Measurements from ENCODE around the gene TNIK.

TNIK gene

DNA sequence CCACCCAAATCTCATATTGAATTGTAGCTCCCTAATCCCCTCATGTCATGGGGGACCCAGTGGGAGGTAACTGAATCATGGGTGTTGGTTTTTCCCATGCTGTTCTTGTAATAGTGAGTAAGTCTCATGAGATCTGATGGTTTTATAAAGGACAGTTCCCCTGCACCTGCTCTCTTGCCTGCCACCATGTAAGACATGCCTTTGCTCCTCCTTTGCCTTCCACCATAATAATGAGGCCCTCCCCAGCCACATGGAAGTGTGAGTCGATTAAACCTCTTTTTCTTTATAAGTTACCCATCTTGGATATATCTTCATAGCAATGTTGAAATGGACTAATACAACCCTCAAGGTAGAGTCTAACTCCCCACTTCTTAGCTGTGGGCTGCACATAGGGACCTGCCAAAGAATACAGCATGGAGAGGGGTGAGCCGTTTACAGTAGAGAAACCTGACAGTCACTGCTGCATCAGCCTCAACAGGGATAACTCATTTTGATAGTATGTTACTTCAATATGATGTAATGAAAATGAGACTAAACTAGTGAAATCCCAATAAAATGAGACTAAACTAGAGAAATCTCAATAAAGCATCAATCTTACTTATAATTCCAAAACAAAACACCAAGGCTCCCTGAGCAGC lies 117.3 kb downstream of the TNIK start:
- no peak for DNase-seq (ENCODE audit: low read depth, low spot score)

DNA sequence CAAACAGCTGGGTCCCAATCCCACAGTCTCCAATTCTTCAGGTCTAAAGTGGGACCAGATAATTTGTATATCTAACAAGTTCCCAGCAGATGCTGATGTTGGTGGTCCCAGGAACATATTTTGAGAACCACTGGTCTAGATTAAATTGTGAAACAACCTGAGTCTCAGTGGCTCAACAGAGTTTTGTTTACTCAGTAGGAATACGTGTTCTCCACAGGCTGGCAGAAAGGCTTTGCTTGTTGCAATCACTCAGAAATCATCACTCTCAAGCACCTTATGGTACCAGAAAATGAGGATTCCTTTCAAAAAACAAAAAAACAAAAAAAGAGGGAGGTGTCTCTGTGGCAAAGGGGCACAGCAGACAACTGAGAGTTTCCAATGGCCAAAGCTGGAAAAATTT lies 118.0 kb downstream of the TNIK start:
- no peak for DNase-seq (ENCODE audit: low read depth, low spot score)

DNA sequence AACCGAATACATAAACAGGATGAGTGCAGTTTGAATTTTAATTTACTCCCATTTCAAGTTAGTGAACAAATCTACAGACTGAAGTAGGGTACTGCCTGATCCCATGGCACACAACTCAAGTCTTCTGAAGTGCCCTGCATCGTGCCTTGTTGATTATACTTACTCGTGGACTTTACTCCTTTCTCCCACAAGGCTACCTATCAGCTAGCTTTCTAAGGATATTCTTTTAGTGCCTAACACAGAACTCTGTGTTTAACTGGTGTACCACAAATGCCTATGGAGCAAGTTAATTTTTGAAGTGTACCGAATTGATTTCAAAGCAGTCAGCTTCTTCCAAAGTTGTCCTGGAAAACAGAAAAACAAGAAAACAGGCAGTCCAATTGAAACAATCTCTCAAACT lies 119.8 kb downstream of the TNIK start:
- DNase-seq (ENCODE audit: low read depth, low spot score), result no peak

DNA sequence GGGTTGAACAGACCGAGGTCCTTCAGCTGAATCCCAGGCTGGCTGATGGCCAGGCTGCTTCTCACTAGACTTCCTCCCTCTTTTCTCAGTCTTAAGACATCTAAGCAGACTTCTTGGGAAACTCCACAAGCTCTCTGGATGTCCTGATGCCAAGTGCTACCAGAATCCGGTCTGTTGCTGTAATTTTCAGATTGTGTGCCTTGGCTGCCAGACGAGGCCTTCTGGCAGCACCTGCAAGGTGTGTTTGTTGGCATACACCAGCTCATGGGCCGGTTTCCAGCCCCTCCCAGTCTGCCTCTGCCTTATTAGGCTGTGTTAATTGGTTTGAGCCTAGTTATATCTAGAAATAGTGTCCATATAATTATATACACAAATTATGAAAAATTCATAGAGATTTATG lies 120.6 kb downstream of the TNIK start:
- no peak for DNase-seq (ENCODE audit: low read depth, low spot score)

DNA sequence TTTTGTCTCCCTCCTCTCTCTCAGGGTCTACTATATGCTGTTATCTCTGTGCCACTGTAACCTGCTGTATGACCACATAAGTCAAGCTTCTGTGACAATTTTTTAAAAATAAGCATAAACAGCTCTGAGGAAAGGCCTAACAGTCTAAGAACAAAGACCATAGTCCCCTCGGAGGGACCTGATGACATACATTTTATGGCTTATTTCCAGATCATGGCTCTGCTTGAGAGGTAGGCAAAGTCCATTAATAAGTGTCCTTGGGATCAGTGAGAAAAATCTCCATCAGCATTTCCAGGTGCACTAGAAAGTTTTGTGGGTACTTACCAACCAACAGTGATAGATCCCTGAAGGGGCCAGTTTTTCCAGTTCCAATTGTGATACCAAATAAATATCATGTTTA lies 123.8 kb downstream of the TNIK start:
- DNase-seq (ENCODE audit: low read depth, low spot score), result no peak

DNA sequence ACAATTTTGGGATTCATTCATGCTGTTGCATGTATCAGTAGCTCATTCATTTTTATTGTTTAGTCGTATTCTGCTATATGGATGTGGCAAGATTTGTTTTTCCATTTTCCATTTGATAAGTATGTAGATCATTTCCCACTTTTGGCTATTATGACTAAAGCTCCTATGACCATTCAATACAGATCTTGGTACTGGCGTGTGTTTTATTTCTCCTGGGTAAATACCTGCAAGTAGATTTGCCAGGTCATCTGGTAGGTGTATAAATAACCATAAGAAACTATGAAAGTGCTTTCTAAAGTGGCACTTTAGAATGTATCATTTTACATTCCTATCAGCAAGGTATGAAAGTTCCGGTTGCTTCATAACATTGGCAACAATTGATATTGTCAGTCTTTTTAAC lies 124.6 kb downstream of the TNIK start:
- DNase-seq (ENCODE audit: low read depth, low spot score), result no peak

DNA sequence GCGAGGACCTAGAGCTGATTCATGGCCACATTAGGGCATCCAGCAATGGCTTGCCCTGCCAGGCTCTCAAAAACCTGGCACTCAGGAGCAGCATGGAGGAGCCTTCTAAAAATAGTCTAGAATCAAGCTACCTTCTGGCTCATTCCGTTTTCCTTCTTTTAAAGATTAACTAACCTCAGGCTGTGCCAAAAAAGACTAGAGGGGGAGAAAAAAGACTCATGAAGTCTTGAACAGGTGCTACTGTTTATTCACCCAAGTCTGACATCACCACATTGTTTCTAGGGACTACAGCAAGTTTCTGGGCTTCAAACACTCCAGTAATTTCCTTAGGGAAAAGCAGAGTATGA lies 125.8 kb downstream of the TNIK start:
- DNase-seq (ENCODE audit: low read depth, low spot score), result no peak

DNA sequence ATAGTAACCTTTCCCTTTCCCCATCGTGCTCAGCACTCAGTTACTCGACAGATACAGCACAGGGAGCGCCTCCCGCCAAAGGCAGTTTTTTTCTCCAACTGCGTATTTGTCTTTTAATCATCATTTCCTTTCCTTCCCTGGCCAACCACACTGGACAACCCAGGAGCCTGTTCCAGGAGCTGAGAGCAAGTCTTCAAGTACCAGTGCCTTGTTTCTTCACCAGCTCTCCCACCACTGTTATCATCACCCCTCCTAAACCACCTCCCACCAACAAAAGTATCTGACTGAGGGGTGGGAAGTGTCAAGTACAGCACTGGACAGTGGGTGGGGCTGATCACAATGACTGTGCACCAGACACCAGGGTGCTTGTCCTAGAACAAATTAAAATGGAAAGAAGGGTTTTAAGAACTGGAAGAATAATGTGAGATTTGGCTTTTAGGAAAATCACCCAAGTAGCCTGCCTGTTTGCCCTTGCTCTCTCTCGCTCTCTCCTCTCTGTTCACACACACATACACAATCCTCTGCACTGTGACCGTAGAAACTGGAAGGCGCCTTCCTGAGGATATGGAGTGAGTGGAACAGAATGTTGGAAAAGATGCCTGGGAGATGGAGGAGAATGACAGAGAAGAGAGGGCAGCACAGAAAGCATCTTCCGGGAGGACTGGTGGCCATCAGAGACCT lies 126.3 kb downstream of the TNIK start:
- DNase-seq (ENCODE audit: low read depth, low spot score), result no peak

DNA sequence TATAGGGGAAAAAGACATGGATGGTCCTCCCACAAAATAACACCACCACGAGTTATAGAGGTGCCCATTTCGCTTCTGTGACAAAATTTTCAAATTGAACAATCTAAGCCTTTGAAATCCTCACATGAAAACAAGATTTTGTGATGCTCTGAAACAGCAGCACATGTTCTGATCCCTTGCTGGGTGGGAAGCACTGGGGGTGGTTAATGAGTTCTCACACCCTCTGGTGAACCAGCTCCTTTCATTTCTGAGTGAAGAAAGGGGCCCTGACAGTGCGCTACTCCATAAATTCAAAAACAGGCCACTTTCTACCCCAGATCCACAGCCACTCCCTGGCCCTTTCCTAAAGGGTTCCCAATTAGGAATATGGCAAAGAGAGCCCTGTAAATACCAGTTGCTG lies 129.3 kb downstream of the TNIK start:
- DNase-seq (ENCODE audit: low read depth, low spot score), result no peak

DNA sequence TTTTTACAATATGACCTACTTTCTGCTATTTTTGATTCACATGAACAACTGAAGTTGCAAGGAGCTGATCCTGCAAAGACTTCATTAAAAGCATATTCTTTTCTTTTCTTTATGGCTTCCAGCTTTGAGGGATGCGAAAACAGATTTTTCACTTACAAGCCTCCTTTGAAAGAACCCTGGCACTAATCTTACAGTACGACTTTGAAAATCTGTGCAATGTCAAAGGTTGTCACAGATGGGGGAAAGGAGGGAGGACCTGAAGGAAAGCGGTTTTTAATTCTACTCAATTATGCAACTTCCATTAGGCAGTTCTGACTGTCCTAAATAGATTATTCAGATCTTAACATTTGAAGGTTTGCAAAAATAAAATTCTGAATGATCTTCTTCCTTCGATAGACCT lies 130.5 kb downstream of the TNIK start:
- no peak for DNase-seq (ENCODE audit: low read depth, low spot score)

DNA sequence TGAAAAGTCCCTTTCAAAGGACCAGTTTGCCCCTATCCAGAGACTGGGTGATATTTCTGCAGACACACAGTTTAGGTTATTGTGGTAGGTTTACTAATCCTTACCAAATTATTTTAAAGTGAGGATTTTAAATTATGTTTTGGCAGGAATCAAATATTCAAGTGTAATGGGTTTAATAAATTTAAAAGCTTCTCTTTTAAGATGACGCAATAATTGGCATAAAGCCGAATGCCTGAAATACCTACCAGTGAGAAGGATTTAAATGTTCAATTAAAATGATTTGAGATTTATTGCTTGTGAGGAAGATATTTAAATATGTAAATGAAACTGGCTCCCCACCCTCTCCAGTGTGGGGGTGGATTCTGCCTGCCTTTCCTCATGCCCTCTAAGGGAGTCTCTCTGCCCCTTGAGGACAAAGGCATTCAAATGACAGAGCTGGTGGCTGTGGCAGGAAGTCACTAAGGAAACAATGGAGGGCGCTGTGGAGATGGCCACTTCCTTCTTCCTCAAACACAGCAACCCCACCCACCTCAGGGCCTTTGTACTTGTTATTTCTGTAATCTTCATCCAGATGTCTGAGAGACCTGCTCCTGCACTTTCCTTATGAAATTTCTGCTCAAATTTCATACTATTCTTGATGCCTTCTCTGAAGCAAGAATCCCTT lies 131.7 kb downstream of the TNIK start:
- peak; percentile 9 for DNase-seq (ENCODE audit: low read depth, low spot score)

DNA sequence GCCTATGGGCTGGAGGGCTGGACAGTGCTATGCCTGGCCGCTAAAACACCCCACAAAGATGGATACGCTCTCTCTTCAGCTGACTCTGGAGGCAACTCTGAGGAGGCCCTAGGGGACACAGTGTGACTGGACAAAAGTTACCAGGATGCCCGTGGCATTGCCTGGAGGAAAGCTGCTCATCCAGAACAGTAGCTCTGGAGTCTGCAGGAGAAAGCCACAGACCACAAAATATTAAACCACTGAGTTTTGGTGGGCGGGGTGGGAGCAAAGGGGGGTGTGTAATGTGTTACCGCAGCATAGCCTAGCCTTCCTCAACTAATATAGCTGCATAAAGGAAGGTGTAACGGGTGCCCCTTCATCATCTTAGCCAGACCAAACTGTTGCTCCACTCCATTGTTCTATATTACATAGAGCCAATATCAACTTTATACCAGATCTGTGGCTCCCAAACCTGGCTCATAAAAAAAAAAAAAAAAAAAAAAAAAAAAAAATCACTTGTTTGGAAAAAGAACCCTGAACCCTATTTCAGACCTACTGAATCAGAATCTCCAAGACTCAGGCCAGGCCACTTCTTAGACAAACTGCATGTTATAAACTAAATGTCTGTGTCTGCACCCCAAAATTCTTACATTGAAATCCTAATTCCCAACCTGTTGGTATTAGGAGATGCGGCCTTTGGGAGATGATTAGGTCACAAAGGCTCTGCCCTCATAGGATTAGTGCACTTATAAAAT lies 132.6 kb downstream of the TNIK start:
- no peak for DNase-seq (ENCODE audit: low read depth, low spot score)

DNA sequence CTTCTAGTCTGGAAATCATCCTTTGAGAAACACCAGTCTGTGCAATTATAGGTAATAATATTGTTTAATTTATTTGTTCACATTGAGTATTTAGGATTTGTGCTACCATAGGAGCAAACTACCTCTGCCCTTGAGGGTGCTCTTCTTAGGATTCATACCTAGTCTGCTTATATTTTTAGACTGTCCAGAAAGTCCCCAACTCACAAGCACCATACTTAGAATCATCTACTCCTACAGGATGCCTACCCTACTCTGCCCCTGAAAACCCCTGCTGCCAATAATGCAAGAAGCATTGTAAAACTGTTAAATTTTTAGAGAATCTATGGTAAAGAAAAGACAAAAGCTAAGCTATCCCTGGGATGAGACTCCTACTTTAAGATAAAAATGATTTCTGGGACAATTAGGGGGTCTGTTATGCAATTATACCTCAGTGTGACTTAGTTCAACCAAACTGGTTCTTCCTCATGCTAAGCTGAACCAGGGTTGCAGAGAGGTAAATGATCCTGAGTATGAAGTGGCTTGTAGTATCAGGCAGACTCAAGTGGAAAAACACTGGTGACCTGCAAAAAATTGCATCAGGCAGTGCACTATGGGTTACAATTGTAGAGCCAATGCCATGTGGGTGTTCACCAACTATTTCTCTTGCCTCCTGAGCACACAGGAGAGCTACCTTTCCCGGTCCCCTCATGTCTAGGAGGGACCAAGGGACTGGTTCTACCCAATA lies 133.3 kb downstream of the TNIK start:
- no peak for DNase-seq (ENCODE audit: low read depth, low spot score)

DNA sequence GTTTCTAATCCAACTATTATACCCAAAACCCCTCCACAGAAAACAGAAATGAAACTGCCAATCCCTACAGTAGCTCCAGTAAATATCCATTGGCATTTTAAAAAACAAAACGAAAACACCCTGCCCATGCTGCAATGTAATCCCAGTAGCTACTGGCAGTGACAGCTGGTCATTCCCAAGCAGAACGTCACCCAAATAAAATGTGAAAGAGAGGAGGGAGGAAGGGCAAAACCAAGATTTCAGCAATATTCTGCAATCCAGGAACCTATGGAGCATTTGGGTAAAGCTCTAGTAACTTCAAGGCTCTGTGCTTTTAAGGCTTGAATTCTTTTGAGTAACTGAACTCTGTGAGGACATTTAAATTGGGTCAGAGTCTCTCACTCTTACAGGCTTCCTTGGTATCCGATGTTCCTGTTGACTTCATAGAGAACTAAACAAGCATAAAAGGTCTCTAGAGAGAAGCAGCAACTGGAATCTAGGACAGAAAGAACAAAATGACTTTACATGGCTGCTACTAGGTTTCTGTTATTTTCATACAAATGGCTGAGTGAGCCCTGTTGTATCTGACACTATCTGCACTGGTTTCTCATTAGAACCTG lies 136.2 kb downstream of the TNIK start:
- no peak for DNase-seq (ENCODE audit: low read depth, low spot score)

DNA sequence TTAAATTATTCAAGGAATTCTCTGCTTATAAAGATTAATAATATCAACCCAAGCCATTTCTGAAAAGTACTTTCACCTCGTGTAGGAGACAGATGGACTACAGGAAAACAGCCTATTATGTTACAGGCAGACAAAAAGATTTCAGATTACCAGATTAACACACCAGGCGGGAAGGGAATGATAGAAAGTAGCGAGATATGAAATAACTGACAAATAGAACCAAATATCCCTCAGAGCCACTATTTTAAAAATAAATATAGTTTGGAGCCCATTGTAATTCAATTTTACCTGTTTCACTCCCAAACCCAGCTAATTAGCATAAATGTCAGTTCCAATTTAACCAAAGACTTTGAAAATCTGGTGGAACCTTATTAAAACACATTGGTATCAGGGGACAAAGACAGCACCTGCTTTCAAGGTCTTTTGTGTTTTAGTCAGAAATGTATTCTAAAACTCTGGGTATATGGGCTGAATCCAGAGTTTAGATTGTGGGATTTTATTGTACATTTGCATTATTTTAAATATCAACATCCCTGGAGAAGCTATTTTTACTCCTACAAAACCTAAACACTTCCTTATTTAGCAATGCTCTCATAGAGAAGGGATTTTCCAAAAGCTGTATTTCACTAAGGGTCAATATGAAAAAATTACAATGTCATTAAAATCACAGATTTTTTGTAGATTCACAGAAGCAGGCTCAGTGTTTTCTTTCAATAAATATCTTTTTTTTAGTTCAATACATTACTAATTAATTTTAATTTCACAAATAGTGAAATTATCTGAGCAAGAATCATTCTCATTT lies 138.4 kb downstream of the TNIK start:
- DNase-seq (ENCODE audit: low read depth, low spot score), result no peak

DNA sequence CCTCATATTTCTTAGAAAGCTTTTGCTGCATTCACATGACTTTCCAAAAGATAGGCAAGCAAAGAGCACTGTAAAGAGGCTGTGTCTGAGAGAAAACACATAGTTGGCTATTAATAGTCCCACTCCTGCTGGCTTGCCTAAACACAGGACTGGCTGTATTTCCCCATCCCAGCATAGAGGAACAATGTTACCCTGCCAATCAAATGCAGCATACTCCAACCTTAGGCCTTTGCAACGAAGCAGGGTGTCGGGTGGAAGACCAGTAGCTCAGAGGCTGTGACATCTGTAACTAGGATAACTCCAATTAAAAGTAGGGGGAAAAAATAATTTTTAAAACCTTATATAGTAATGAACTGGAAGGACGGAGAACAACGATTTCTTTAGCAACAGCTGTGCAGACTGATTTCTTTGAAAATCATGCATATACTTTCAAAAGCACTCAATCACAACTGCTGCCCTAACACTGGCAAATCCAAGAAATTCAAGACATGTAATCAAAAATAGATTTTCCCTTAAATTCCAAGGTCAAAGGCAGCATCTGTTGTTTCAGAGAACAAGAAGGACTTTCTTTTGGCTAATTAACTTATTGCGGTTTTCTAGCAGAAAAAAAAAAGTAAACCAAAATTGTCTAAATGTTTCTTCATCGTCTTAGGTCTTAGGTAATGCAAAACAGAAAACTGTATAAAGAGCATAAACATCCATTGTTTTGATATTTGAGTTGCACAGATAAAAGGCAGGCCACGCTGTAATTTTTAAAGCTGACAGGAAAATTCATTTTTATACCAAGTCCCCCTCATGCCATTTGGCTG lies 139.3 kb downstream of the TNIK start:
- no peak for DNase-seq (ENCODE audit: low read depth, low spot score)

DNA sequence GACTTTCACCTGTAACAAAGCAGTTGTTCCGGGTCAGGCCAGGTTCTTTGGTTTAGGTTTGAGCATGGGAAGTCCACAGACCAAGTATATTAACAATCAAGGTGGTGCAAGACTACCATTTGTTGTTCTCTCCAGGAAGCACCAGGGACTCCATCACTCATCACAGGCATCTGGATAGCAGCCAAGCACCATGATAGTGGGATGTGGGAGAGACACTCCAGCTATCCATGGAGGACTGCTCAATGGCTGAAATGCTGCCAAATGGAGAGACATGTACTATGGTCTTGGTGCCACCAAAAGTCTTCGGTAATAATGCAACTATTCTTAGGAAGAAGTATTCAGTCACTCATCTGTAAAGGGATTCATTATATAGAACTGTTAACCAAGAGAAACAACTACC lies 143.0 kb downstream of the TNIK start:
- no peak for DNase-seq (ENCODE audit: low read depth, low spot score)

DNA sequence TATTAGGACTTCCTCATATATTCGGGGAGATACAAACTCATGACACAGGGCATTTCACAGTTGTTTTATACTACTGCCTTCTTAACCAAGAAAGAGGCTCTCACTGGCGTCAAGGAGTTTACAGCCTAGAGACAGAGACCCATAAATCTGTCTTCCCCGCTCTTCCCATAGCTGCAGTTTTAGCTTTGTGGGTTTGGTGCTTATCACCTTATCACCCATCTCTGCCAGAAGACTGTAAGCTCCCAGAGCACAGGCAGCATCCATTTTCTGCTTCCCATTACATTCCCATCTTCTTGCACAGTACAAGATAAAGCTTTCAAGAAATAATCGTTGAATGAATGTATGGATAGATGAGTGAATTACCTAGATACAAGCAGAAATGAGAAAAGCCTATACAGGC lies 144.3 kb downstream of the TNIK start:
- DNase-seq (ENCODE audit: low read depth, low spot score), result no peak

DNA sequence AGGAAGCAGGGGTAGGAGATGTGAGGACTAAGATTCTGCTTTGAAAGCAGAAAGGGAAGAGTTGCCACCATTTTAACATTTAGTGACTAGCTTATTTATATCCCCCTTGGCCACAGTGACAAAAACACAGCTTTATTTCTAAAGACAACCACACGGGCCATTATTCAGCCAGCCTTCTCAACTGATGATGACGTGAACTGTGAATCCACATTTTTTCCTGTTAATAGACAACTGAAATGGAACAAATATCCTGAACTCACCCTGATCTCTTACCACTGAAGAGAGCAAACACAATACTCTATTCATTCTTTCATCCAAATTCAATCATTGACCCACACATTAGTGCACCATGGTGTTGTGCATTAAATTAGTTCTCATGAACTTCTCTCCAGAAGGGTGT lies 145.1 kb downstream of the TNIK start:
- no peak for DNase-seq (ENCODE audit: low read depth, low spot score)

DNA sequence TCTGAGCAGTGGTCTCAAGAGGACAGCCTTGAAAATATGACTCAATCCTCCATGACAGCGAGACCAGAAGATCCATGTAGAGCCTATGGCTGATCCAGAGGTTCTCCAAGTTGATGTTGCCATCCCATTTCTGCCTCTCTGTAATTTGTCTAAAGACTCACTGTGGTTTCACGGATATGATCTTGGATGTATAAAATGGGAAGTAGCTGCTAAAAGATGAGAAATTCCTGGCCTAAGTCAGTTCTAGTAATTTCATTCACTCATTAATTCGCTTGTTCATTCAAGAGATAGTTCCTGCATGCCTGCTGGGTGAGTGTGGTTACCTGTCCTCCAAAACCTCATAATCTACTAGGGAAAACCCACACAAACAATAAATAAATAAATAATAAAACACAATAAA lies 145.9 kb downstream of the TNIK start:
- DNase-seq (ENCODE audit: low read depth, low spot score), result no peak

Measured in activated CD4-positive, CD25-positive, alpha-beta regulatory T cell treated with anti-CD3 and anti-CD28 coated beads, Interleukin-2, amount 50 U/mL, for 16 hours (primary cell).